Measurements from ENCODE around the gene ILDR1. TPM values are rescaled to one million over a fixed set of nuclear protein-coding genes. Genes with fewer than 3 reads are reported as not detected.

The ILDR1 gene
- 0.53 TPM in 1 of 2 replicates, not detected in the other for total RNA-seq

GRCh38 chr3:122021811-122022401 is at the start of gene ILDR1:
Gene ILDR1 (minus strand): TSS chr3:122022247. CDS start chr3:122022077, 170 bp downstream.

GRCh38 chr3:122055215-122055614 is 33.2 kb upstream of the ILDR1 start, which contains the start of gene CD86:
Gene CD86 (plus strand): TSS chr3:122055362. CDS start chr3:122055490, 128 bp downstream.

Other genes starting within 250 kb of the ILDR1 start
- gene IQCB1, start 187.2 kb downstream of the ILDR1 start, total RNA-seq: 9.4 and 11.0 TPM in 2 replicates
- 0.29 and 1.4 TPM in 2 replicates for gene EAF2, start 187.0 kb downstream of the ILDR1 start, total RNA-seq
- gene SLC15A2, start 127.8 kb downstream of the ILDR1 start, total RNA-seq: under 0.01 TPM in 1 of 2 replicates, not detected in the other
- not detected in 2 replicates for gene CD86, start 33.1 kb upstream of the ILDR1 start, total RNA-seq
- not detected in 2 replicates for gene CASR, start 161.4 kb upstream of the ILDR1 start, total RNA-seq

Data from myometrial cell (primary cell).